Central memory CD4-positive, alpha-beta T cell (primary cell): Measurements from ENCODE around the gene ELOB.
"Not testable (repeated sequence)": the region's sequence is repeated elsewhere in the genome, so short reads cannot be mapped to it uniquely, and the experiment has no call there.

Source experiments
- DNase-seq: peaks from one replicate; pipeline ENCODE4 v3.0.0; 2022

The ELOB gene

DNA sequence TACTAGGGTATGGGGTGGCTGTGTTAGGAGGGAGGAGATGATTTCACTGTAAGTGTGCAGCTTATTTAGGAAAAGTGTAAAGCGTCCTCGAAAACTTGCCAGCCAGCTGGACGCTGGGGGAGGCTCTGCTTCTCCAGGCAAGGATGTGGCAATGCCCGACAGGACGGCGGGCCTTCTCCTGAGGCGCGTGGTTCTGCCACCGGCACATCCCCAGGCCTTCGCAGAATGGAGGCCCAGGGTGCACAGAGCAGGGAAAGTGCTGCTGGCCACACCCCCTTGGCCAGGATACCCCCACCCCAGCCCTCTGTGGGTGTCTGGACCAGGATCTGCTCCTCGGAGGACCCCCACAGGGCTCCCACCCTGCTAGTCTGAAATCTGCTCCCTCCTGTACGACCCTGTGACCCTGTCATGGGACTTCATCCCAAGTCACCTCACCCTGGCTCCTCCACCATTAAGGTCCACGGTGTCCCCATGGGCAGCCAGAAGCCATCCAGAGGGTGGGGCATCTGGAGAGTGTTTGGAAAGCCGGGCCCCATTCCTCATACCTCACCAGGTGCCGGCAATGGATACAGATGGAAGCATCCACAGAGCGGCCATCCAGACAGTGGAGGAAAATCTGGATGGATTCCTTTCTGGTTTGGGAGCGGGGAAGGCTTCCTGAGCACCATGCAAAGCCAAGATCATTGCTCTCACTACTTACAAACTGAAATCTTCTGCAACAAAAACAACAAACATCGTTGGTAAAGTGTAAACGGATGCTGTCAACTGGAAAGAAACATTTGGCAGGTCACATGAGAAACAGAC lies 33.9 kb downstream of the ELOB start:
- DNase-seq: no peak

DNA sequence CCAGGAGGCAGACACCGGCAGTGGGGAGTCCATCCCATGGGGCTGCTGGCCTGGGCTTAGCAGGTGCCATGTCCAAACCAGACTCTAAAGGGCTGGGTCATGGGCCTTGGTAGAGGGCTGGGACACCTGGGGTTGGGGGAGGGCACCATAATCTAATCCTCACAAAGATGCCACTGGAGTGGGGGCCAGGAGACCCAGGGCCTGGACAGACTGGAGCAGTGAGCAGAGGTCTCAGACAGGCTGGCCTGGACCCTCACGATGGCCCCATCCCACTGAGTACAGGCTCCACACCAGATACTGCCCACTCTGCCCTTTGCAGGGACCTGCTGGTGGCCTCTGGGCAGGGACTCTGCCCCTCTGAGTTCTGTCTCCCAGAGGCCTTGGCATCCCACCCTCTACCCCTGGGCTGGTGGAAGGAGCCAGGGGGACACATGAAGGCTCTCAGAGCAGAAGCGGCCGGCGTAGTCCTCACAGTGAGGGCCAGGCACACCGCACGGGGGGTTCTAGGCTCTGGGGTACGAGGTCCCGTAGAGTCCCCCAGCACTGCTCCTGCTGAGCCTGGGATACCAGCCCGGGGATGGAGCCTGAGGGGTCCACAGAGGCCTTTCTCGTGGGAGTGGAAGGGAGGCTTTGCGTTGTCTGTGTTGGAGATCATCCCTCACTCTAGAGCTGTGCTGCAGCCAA lies 34.6 kb downstream of the ELOB start:
- no peak for DNase-seq

DNA sequence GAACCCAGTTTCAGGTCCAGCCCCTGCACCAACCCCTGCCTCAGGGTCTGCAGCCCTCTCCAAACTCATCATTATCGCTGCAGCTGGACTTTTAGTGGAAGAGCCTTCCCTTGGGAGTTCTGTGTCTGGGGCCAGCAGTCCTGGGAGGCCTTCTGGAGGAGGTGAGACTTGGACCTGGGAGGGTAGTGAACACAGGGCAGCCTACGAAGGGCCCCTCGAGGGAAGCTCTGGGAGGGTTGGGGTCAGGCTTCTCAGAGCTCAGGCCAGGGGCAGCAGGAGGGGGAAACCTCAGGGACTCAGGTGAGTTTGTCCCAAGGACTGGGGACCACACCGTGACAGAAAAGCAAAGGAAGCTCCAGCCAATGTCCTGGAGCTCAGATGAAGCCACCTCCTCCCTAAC lies 35.9 kb downstream of the ELOB start:
- no peak for DNase-seq

DNA sequence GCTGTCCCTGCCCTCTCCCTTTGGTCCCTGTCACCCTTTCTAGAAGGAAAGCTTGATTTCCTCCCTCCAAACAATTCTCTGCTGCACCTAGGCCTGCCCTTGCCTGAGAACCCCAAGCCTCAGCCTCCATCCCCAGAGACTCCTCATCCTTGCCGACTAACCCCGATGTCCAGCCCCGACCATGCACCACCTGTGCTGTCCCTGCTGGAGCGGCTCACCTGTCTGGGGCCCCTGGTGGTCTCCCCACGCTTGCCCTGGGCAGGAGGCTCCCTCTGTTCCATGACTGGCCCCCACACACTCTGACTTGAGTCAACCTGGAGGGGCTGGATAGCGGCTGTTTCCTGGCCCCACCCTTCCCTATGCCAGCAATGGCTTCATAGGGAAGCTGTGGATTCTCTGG lies 36.6 kb downstream of the ELOB start:
- no peak for DNase-seq

DNA sequence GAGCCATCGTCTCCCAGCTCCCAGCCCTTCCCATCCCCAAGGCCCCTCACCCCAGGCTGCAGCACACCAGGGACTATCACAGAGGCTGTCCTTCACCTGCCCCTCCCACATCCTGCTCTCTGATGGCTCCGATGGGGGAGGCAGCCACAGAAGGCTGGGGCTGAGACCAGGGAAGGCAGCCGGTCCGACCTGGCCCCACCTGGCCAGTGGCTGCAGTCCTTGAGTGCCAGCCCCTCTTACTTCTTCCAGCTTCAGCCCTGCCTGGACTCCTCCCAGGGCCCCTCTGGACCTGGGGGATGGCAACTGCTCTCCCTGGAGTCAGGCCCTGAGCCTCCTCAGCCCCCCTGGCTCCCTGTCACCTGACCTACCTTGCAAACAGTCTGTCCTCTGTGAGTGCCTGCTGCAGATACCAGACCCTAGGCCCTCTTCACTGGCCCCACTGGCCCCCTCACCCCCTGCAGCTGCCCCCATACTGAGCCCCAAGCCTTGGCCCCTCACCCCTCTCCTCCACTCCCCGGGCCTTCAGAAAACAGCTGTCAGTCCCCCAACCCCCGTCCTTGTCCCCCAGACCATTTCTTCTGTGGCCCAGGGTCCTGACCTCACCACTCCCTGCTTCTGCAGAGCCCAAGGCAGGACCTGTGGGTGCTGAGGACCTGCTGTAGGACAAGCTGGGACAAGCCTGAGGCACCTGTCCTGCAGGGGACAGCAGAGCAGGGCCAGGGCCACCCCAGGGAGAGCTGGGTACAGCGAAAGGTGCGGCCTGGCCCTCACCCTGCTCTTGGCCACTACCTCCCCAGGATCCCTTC lies 37.3 kb downstream of the ELOB start:
- DNase-seq: no peak

DNA sequence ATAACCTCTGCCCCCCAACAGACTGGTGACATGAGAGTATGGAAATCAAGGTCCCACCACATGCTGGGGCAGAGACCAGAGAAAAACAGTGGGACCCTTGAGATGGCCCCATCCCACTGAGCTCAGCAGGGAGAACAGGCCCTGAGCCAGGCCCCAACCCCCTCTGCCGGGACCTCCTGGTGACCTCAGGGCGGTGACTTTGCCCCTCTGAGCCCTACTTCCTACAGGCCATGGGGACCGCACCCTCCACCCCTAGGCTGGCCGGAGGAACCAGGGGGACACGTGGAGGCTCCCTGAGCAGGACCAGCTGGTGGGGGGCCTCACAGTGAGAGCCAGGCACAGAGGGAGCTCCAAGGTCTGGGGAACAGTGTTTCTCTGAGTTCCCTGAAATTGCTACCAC lies 38.5 kb downstream of the ELOB start:
- no peak for DNase-seq

DNA sequence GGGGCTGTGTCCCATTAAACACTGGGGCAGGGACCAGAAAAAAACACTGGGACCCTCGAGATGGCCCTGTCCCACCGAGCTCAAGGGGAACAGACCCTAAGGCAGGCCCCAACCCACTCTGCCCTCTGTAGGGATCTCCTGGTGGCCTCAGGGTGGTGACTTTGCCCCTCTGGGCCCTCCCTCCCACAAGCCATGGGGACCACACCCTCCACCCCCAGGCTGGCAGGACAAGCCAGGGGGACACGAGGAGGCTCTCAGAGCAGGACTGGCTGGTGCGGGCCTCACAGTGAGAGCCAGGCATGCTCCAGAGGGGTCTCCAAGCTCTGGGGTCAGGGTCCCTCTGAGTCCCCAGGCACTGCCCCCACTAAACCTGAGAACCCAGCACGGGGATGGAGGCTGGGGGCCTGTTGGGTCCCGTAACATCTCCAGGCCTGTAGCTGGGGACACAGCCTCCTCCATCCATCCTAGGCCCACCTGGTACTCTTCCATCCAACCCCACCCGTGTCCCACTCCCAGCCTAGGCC lies 39.1 kb downstream of the ELOB start:
- no peak for DNase-seq

DNA sequence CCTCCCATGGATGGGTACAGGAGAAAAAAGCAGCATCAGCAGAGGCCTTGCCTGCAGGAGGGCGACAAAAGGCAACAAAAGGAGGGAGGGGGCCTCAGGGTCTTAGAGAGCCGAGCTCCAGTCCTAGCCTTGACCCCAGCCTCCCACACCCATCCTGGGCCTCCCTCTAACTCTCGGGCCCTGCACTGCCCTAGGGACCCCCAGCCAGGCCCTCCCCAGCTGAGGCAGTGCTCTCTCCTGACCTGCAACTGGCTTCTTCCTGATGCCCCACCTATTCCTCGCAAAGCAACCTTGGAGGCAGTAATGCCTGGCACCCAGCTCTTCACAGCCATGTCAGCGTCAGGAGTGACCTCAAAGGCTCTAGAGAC lies 39.9 kb downstream of the ELOB start:
- DNase-seq: no peak

DNA sequence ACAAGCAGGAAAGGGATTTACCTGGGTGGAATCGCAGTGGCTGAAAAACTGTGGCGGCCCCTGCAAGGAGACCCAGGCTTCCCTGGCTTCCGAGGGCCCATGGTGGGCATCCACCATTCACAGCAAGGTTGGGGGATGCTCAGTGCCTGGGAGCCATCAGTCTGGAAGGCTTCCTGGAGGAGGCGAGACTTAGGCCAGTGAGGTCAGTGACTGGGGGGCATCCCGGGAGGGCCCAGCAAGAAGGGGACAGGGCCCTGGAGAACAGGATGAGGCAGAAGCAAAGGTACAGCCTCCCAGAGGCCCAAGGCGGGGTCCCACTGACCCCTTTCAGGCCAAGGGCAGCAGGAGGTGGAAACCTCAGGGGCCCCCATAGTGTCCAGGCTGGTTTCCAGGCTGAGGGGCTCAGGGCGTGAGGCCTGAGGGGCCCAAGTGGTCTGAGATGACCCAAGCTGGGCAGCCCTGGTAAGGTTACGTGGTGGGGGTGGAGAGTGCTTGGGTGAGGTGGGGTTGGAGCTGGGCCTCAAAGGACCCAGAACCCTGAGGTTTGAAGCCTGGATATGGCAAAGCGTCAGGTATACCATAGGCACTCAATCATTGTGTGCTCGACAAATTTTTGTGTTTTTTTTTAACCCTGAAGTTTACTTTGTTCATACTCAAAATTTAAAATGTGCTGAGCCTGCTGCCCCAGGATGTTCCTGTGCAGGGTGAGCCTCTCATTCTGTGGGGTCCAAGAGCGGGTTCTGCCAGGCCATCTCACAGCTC lies 40.4 kb downstream of the ELOB start:
- DNase-seq: no peak

DNA sequence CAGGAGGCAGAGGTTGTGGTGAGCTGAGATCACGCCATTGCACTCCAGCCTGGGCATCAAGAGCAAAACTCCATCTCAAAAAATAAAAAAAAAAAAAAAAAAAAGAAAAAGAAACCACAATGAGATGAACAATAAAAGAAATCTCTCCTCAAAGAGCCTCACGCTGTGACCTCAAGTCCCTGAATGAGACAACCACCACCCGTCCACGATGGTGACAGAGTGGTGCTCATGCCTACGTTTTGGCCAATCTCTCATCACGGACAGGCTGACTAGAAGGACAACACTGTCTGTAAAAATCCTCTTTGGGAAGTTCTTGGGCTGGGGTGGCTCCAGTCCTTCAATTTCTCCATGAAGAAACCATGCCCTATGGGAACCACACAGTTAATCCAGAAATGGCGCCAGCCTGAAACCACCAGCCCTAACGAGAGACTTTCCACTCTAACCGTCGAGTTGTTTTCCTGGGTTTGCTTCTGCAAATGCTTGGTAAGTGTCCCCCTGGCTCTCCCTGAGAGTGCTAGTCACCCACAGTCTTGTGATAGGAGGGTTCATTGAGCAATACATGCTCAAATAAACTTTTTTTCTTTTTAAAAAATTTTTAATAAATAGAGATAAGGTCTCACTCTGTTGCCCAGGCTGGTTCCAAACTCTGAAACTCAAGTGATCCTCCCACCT lies 42.1 kb downstream of the ELOB start:
- no peak for DNase-seq

DNA sequence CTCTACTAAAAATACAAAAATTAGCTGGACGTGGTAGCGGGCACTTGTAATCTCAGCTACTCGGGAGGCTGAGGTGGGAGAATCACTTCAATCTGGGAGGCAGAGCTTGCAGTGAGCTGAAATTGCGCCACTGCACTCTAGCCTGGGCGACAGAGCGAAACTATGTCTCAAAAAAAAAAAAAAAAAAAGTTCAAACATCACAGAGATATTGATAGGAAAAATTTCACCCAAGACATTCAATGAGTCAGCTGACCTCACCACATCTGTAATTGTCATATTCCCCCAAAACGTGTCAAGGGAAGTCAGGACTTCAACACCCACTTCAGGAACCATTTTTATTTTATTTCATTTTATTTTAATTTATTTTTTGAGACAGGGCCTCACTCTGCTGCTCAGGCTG lies 49.0 kb downstream of the ELOB start:
- no peak for DNase-seq

DNA sequence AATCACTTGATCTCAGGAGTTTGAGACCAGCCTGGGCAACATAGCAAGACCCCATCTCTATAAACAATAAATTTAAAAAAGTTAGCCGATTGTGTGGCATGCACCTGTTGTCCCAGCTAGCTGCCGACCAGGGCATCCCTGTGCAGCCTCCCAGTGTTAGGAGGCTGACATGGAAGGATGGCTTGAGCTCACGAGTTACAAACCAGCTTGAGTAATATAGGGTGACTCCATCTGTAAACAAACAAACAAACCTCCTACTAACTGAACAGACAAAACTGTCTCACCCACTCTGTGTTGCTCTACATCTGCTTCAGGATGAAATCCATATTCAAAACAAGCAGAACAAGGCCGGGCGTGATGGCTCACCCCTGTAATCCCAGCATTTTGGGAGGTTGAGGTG lies 50.2 kb downstream of the ELOB start:
- no peak for DNase-seq

DNA sequence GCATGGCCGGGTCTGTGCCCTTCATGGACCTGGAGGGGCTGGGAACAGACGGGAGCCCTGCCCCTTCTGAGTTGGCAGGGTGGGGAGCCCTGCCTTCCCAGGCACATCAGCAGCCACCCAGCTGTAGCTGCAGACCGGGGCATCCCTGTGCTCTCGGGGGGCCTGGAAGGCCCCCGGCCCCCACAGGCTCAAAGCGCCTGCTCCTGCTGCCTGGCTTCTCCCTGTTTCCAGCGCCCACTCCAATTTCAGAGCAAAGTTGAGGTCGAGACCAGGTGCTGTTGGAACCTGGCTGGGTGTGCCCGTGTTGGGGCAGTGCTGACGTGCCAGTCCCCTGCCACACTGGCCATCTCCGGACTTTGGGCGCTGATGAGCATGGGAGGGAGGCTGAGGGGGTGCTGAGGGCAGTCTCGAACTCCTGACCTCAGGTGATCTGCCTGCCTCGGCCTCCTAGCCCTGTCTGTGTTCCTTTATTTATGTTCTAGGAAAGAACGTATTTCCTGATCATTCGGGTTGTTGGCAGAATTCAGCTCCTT lies 52.2 kb downstream of the ELOB start:
- DNase-seq: no peak

DNA sequence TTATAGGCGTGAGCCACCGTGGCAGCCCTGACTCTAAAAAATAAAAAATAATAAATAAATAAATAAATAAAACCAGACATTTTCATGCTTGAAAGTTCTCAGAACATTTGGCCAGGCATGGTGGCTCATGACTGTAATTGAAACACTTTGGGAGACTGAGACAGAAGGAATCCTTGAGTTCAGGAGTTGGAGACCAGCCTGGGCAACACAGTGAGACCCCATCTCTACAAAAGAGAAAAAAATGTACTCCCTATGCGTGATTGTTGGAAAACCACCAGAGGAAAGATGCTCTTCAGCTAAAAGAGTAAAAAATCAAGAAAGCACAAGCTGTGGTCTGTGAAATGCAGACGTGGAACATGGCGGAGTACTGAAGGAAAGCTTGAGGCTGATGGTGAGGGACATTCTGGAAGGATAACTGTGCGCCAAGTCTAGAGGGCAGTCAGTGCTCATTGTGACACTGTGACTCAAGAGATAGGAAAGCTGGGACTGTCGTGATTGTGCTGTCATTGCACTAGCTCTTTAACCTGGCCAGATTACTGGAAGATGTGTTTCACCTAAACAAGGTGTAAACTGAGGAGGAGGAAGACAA lies 52.9 kb downstream of the ELOB start:
- DNase-seq: no peak

DNA sequence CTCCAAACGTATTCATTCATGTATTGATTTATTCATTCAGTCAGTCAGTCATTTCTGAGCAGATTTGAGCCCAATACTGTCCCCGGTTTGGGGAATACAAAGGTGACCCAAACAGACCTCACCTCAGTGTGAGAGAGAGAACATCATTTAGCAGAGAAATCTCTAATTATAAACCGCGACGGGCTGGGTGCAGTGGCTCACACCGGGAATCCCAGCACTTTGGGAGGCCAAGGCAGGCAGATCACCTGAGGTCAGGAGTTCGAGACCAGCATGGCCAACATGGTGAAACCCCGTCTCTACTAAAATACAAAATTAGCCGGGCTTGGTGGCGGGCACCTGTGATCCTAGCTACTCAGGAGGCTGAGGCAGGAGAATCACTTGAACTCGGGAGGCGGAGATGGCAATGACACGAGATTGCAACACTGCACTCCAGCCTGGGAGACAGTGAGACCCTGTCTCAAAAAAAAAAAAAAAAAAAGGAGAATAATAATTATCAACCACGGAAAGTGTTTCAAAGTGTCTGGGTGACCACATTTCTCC lies 55.4 kb downstream of the ELOB start:
- not testable (repeated sequence) for DNase-seq
